ENCODE data around the gene P3R3URF. TPM values are rescaled to one million over a fixed set of nuclear protein-coding genes. Genes with fewer than 3 reads are reported as not detected.
A peak's percentile ranks its signal among the peaks of the same experiment; 100 is the strongest.

P3R3URF gene
- total RNA-seq, 4 donors from 2014 or later, result not detected

- DNase-seq, result peak; percentile 46
- H3K4me1 ChIP-seq, result peaks cover 6 to 42% (median 21%) of the 10 kb centered on the region in 4 donors
- H3K27ac ChIP-seq, result peak overlapping the region; percentile 88 to 95 (median 90)
- intact Hi-C loops (cut with DNase I; ENCODE audit: low total_unique reads), result no loop called here
- TF ChIP-seq POLR2AphosphoS5 (IDR thresholded peaks at IDR 0.05), result peak in 1 of 3 donors; percentile 18
- no peak for TF ChIP-seq POLR2A (IDR thresholded peaks at IDR 0.05)
- no peaks in the 10 kb centered on the region for H3K36me3 ChIP-seq
- no peaks in the 10 kb centered on the region for H3K9me3 ChIP-seq
- WGBS, 2 donors (ENCODE audit: low coverage in 1 of 2), result 0 to 4% methylated on average over 15 to 38 of the region's 38 CpGs
- in situ Hi-C loops (cut with MboI; ENCODE audit: low pct_ligation_motif_present in 1 of 4, low pct_unique_long_range_greater_than_20kb in 1 of 4, low sequenced_read_pairs in 3 of 4), result no loop called here
- H3K27me3 ChIP-seq, result peaks cover 27% of the 10 kb centered on the region
- H3K4me3 ChIP-seq, result peak overlapping the region; percentile 45 to 87 (median 68)
These were observed 44.4 kb downstream of the P3R3URF start for GRCh38 chr1:46131712-46132528.

GRCh38 chr1:46131093-46131492 lies 45.2 kb downstream of the P3R3URF start:
- Histone ChIP-seq H3K36me3 (no peaks in the 10 kb centered on the region), H3K27ac (peak overlapping the region; percentile 88 to 95 (median 90)), H3K4me1 (peaks cover 6 to 42% (median 21%) of the 10 kb centered on the region in 4 donors), H3K4me3 (peak overlapping the region; percentile 45 to 87 (median 68)), H3K27me3 (peaks cover 27% of the 10 kb centered on the region), H3K9me3 (no peaks in the 10 kb centered on the region)
- intact Hi-C loops (cut with DNase I; ENCODE audit: low total_unique reads), result no loop called here
- TF ChIP-seq CTCF (IDR thresholded peaks at IDR 0.05), result no peak
- no peak for TF ChIP-seq POLR2AphosphoS5 (IDR thresholded peaks at IDR 0.05)
- WGBS, 2 donors (ENCODE audit: low coverage in 1 of 2), result 5 to 9% methylated on average over 10 of the region's 10 CpGs
- DNase-seq, result no peak
- in situ Hi-C loops (cut with MboI; ENCODE audit: low pct_ligation_motif_present in 1 of 4, low pct_unique_long_range_greater_than_20kb in 1 of 4, low sequenced_read_pairs in 3 of 4), result no loop called here

- TF ChIP-seq POLR2AphosphoS5 (IDR thresholded peaks at IDR 0.05) (no peak), POLR2A (IDR thresholded peaks at IDR 0.05) (no peak), EP300 (IDR thresholded peaks at IDR 0.05; ENCODE audit: low read depth) (no peak), CTCF (IDR thresholded peaks at IDR 0.05) (no peak)
- in situ Hi-C loops (cut with MboI; ENCODE audit: low pct_ligation_motif_present in 1 of 4, low pct_unique_long_range_greater_than_20kb in 1 of 4, low sequenced_read_pairs in 3 of 4), result no loop called here
- Histone ChIP-seq H3K9me3 (no peaks in the 10 kb centered on the region), H3K27ac (peak overlapping the region in 3 of 4 donors; percentile 88 to 91 (median 89)), H3K4me3 (peak overlapping the region in 3 of 4 donors; percentile 45 to 82 (median 53)), H3K27me3 (peaks cover 27% of the 10 kb centered on the region), H3K36me3 (no peaks in the 10 kb centered on the region), H3K4me1 (peaks cover 6 to 42% (median 20%) of the 10 kb centered on the region in 4 donors)
- intact Hi-C loops (cut with DNase I; ENCODE audit: low total_unique reads), result no loop called here
- no peak for DNase-seq
- 11 to 18% methylated on average over 5 of the region's 5 CpGs for WGBS, 2 donors (ENCODE audit: low coverage in 1 of 2)
These were observed 45.7 kb downstream of the P3R3URF start for GRCh38 chr1:46130606-46131005.

- peaks cover 6 to 37% (median 18%) of the 10 kb centered on the region in 4 donors for H3K4me1 ChIP-seq
- TF ChIP-seq POLR2A (IDR thresholded peaks at IDR 0.05) (no peak), EP300 (IDR thresholded peaks at IDR 0.05; ENCODE audit: low read depth) (no peak), CTCF (IDR thresholded peaks at IDR 0.05) (no peak), POLR2AphosphoS5 (IDR thresholded peaks at IDR 0.05) (no peak)
- no peak for DNase-seq
- no peaks in the 10 kb centered on the region for H3K9me3 ChIP-seq
- intact Hi-C loops (cut with DNase I; ENCODE audit: low total_unique reads), result no loop called here
- peak overlapping the region in 1 of 4 donors; percentile 82 for H3K4me3 ChIP-seq
- H3K27me3 ChIP-seq, result peaks cover 27% of the 10 kb centered on the region
- H3K27ac ChIP-seq, result no peak overlapping the region
- in situ Hi-C loops (cut with MboI; ENCODE audit: low pct_ligation_motif_present in 1 of 4, low pct_unique_long_range_greater_than_20kb in 1 of 4, low sequenced_read_pairs in 3 of 4), result no loop called here
- WGBS, 2 donors (ENCODE audit: low coverage in 1 of 2), result 56 to 67% methylated on average over 1 of the region's 1 CpG
- H3K36me3 ChIP-seq, result no peaks in the 10 kb centered on the region
These were observed 46.2 kb downstream of the P3R3URF start for GRCh38 chr1:46130121-46130520.

All from transverse colon (tissue), 4 donors.